ENCODE results near the gene ZFP36L2.

The ZFP36L2 gene

GRCh38 chr2:43273529-43273928 lies 47.1 kb upstream of the ZFP36L2 start (continued):
- TF ChIP-seq BCL6B (tag by site-specific recombination; IDR thresholded peaks at IDR 0.05), result no peak
- TF ChIP-seq ZNF639 (tag by site-specific recombination; IDR thresholded peaks at IDR 0.05), result no peak
- no peak for TF ChIP-seq ZNF660 (tag by site-specific recombination; IDR thresholded peaks at IDR 0.05)
- TF ChIP-seq ZNF747 (tag by site-specific recombination; IDR thresholded peaks at IDR 0.05), result no peak
- TF ChIP-seq ZNF280C (tag by site-specific recombination; IDR thresholded peaks at IDR 0.05), result no peak
- TF ChIP-seq KLF9 (tag by site-specific recombination; IDR thresholded peaks at IDR 0.05; ENCODE audit: low read depth), result no peak
- TF ChIP-seq SP7 (tag by site-specific recombination; IDR thresholded peaks at IDR 0.05), result no peak
- no peak for TF ChIP-seq ZNF596 (tag by site-specific recombination; IDR thresholded peaks at IDR 0.05)
- no peak for TF ChIP-seq BCL11A (tag by site-specific recombination; IDR thresholded peaks at IDR 0.05; ENCODE audit: low read depth)
- TF ChIP-seq ZNF704 (tag by site-specific recombination; IDR thresholded peaks at IDR 0.05), result no peak

- ChIA-PET CTCF (interaction anchor here (0.6 kb wide), 3 partner anchors 17 to 166 kb away, joined by 3 to 5 read pairs (median 3); no protein-coding TSS in a partner anchor), POLR2A (no interaction called here)
- H3K36me3 ChIP-seq (ENCODE audit: control insufficient read depth in 2 of 2, insufficient read depth in 1 of 2, low read length in 2 of 2), result no peaks in the 10 kb centered on the region; a peak in 1 of 3 replicates
- no peak overlapping the region for H3K4me3 ChIP-seq (ENCODE audit: low read depth, low read length)
- TF ChIP-seq ZNF639 (tag by site-specific recombination; IDR thresholded peaks at IDR 0.05) (no peak), ZNF354C (tag by site-specific recombination; IDR thresholded peaks at IDR 0.05; ENCODE audit: borderline replicate concordance, low read depth) (no peak), ZNF146 (tag by site-specific recombination; IDR thresholded peaks at IDR 0.05) (no peak), ZNF501 (tag by site-specific recombination; IDR thresholded peaks at IDR 0.05) (no peak), GLI4 (tag by site-specific recombination; IDR thresholded peaks at IDR 0.05) (no peak), ZNF791 (tag by site-specific recombination; IDR thresholded peaks at IDR 0.05) (no peak), ZNF292 (tag by site-specific recombination; IDR thresholded peaks at IDR 0.05; ENCODE audit: borderline replicate concordance, low read depth) (no peak), ZNF837 (tag by site-specific recombination; IDR thresholded peaks at IDR 0.05) (no peak), ZNF629 (tag by site-specific recombination; IDR thresholded peaks at IDR 0.05) (no peak), ZNF274 (IDR thresholded peaks at IDR 0.05; ENCODE audit: low read length) (no peak), ZNF274 (tag by site-specific recombination; IDR thresholded peaks at IDR 0.05; ENCODE audit: borderline replicate concordance) (no peak), ZNF843 (tag by site-specific recombination; IDR thresholded peaks at IDR 0.05) (no peak), ZNF138 (tag by site-specific recombination; IDR thresholded peaks at IDR 0.05; ENCODE audit: borderline replicate concordance) (no peak), REPIN1 (tag by site-specific recombination; IDR thresholded peaks at IDR 0.05; ENCODE audit: low read depth) (no peak), TCF7L2 (IDR thresholded peaks at IDR 0.05; ENCODE audit: borderline replicate concordance, low read depth, low read length) (no peak), ZNF223 (tag by site-specific recombination; IDR thresholded peaks at IDR 0.05) (no peak), ZSCAN16 (tag by site-specific recombination; IDR thresholded peaks at IDR 0.05) (no peak)
- H3K4me1 ChIP-seq (ENCODE audit: control insufficient read depth, insufficient read depth, low read length), result no peaks in the 10 kb centered on the region
- no peak overlapping the region for H3K27ac ChIP-seq (ENCODE audit: extremely low read depth, low read depth, low read length)
- H3K9me3 ChIP-seq (ENCODE audit: control insufficient read depth, insufficient read depth, low read depth, low read length), result no peaks in the 10 kb centered on the region
These were observed 44.7 kb upstream of the ZFP36L2 start for GRCh38 chr2:43270930-43271615.
